Left kidney (tissue), 8 donors: ENCODE results near the gene IDI2. TPM values are rescaled to one million over a fixed set of nuclear protein-coding genes. Genes with fewer than 3 reads are reported as not detected.
"Not testable (repeated sequence)": the region's sequence is repeated elsewhere in the genome, so short reads cannot be mapped to it uniquely, and the experiment has no call there.

Experiments
- DNase-seq: peaks from one replicate; pipeline ENCODE4 v3.0.0-alpha.2; 2013
- long read RNA-seq, 8 donors: transcript quantifications; one replicate each; lab custom pipeline, GENCODE V29; 2026
- polyA plus RNA-seq: library from polyadenylated mRNA; unstranded; fragments of 120-200 nt; gene quantifications from one replicate; pipeline ENCODE4 v1.2.1, GENCODE V29; 2013; ENCODE audit not compliant: insufficient read length

The IDI2 gene
- not detected for polyA plus RNA-seq
- long read RNA-seq, donor 1, result 0 reads
- long read RNA-seq, donor 2, result 0 reads
- long read RNA-seq, donor 3, result 0 reads
- long read RNA-seq, donor 4, result 0 reads
- long read RNA-seq, donor 5, result 0 reads
- long read RNA-seq, donor 6, result 0 reads
- long read RNA-seq, donor 7, result 0 reads
- long read RNA-seq, donor 8, result 0 reads

- DNase-seq, result no peak
These were observed at the start of gene IDI2 for GRCh38 chr10:1025683-1026082. TSS of gene IDI2 (minus strand) at chr10:1025859. CDS start at chr10:1024723, 1,136 bp downstream.

DNA sequence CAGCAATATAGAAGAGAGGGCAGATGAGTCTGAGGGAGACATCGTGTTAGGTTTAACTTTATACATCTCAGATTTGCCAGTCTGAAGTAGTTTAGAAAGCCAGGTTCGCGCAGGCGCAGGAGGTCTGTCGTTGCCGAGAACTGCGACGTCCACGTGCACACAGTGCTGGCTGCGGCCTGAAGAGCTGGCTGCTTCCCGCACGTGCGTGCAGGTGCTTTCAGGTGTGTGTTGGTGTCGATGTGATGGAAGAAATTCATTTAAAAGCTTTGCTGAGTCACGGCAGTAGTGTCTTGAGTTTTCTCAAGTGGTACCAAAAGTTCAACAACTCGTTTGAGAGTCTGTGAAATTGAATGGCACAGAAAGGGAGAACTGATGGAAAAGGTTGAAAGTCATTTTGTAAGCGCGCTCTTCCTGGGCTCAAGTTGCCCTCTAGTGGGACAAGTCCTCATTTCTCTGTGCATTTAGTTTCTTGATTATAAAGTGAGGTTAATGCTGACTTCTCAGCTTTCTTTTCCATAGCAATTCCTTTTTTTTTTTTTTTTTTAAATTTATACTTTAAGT, 49.2 kb upstream of the IDI2 start:
- DNase-seq, result no peak

GRCh38 chr10:1074052-1074747, 48.5 kb upstream of the IDI2 start:
- no peak for DNase-seq

DNA sequence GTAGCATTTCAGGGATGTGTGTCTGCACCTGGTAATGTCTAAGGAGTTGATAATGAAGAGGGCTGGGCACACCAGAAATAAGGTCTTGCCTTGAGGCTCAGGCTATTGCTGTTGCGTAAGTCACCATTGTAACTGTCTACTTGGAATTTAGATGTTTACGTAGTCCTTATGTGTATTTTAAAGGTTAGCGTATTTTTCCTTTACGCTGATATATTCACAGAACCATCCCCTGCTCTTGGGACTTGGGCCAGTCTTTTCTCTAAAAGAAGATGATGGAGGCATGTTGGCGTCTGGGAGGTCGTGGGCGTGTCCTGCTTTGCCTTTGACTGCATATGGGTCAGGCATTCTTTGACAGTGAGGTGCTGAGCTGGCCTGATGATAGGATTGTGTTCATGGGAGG, 45.3 kb upstream of the IDI2 start:
- DNase-seq, result no peak

- no peak for DNase-seq
These were observed 43.0 kb upstream of the IDI2 start for GRCh38 chr10:1068380-1069361.

- DNase-seq, result not testable (repeated sequence)
These were observed 41.1 kb upstream of the IDI2 start for GRCh38 chr10:1066734-1067133.

DNA sequence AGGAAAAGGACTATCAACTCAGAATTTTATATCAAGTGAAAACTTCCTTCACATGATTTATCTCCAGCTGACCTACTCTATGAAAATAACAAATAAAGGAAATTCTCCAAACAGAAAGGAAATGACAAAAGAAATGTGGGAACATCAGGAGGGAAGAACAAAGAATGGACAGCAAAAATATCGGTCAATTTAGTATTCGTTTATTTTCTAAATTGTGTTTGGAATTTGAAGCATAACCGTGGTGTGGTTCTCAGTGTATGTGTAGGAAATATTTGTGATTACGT, 39.2 kb upstream of the IDI2 start:
- no peak for DNase-seq

- DNase-seq, result no peak
These were observed 37.7 kb upstream of the IDI2 start for GRCh38 chr10:1063232-1063865.

DNA sequence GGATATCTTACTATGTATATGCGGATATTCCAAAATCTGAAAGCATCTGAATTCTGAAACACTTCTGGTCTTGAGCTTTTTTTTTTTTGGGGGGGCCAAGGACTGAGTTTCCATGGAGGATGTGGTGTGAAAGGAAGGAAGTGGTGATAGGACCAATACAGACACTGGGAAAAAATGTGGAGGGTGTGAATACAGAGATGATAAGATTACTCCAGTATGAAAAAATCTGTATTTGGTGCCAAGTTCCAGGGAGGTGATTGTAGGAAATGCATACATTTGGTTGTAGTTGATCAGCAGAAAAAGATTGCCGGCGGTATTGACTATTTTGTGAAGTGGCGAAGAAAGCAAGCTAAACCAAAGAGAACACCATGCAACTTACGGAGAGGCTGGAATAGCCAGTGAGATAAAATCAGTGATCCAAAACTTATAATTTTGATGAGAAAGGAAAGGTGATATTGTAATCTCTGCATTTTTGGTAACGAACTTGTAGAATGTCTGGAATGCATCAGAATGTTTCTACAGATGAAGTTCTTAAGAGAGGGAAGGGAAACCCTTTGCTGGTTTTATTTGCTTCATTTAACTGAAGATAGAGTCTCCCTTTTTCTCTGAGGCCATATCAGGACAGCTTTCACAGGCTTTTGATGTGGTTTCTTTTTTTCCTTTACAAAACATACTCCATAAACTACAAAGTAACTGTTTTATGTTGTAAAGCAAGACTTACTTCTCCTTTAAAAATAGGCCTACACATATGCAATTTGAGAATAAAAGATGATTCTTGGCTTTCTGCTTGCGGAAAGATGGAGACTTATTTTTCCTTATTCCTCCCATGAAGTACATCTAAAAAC, 36.5 kb upstream of the IDI2 start:
- no peak for DNase-seq

GRCh38 chr10:1059902-1060301, 34.2 kb upstream of the IDI2 start:
- DNase-seq, result no peak

DNA sequence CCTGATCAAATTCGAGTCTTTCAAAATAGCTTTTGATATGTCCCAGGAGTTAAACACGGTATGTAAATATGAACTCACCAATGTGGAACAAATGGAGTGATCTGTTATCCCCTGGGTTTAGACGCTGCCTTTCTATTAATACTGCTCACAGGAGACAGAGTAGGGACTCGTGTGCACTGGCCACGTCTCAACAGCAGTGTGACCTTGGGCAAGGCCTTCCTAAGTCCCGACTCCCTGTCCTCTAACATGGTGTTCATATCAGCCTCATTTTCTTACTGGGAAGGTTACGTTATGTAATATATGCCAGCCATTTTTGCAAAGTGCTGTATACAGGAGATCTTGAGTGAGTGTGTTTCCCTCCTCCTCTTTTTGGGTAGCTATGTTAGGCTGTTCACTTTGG, 32.4 kb upstream of the IDI2 start:
- DNase-seq, result no peak

GRCh38 chr10:1057106-1057657, 31.5 kb upstream of the IDI2 start:
- DNase-seq, result no peak

DNA sequence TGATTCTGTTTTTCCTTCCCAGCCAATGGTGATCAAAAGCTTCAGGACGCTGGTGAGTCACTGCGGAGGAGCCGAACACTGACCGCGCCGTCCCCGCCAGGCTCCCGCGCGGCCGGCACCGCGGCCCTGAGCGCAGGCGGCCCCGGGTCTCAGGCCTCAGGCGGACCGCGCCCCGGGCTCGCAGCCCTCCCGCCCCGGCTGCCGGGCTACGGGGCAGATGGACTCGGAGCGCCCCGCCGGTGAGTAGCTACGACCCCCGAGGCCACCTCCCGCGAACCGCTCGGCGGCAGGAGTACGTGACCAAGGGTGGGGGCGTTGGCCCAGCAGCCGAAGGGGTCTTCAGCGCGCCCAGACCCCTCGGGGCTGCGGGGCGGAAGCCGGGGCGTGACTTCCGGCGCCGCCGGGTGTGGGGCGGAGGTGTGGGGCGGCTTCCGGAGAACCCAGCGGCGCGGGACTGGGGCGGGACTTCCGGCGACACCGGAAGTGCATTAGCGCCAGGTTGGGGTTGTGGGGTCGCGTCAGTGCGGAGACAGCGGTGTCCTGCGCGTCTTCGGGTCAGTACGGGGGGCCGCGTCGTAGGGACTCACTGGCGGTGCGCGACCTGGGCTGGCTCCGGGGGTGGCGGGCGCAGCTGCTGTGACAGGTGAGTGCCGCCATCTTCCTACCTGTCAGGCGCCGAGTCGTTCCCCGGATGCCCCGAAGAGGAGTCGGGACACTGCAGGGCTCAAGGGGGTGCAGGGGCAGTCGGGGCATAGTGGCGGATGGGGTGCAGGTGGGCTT, 30.9 kb upstream of the IDI2 start, which contains the start of gene WDR37:
Gene WDR37, plus strand, starts transcription at position 60 of the 780 bp plus-strand sequence. CDS start 15,771 bp downstream, outside the sequence.
- peak; percentile 80 for DNase-seq

- no peak for DNase-seq
These were observed 29.0 kb upstream of the IDI2 start for GRCh38 chr10:1054684-1055083.

GRCh38 chr10:1050554-1050953, 24.9 kb upstream of the IDI2 start:
- no peak for DNase-seq

DNA sequence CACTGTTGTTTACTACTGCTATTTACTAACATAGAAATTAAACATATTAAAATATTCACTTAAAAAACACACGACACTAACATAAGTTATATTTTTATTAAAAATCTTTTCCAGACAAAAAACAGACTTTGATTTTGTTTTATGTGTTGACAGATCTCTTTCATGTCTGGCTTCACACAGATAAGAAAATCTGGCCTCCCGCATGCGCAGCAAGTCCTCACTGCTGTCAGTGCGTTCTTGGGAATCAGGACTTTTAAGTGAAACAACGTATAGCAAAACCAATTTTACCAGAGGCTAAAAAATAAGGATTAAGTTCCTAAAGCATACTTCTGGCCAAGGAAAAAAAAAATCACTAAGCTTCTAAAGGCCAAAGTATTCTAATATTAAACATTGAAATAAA, 24.5 kb upstream of the IDI2 start:
- DNase-seq, result no peak

GRCh38 chr10:1049425-1049958, 23.8 kb upstream of the IDI2 start:
- DNase-seq, result no peak

GRCh38 chr10:1048732-1049424, 23.2 kb upstream of the IDI2 start, which contains the start of gene IDI1:
TSS of gene IDI1 (minus strand) at chr10:1049119. CDS start at chr10:1049003, 116 bp downstream.
- DNase-seq, result peak; percentile 97

- DNase-seq, result no peak
These were observed 22.7 kb upstream of the IDI2 start for GRCh38 chr10:1048349-1048731.
